Activated naive CD8-positive, alpha-beta T cell (primary cell): ENCODE measurements around the gene SPRY4.
A peak's percentile ranks its signal among the peaks of the same experiment; 100 is the strongest.
"Not testable (repeated sequence)": the region's sequence is repeated elsewhere in the genome, so short reads cannot be mapped to it uniquely, and the experiment has no call there.

Source experiments
- H3K27ac Mint-ChIP-seq: one replicate; pipeline ENCODE4 v1.8.0; 2021; ENCODE audit warnings: mixed read lengths
- H3K27me3 Mint-ChIP-seq: one replicate; pipeline ENCODE4 v1.8.0; 2021; ENCODE audit warnings: mixed read lengths
- H3K36me3 Mint-ChIP-seq: one replicate; pipeline ENCODE4 v1.8.0; 2021; ENCODE audit warnings: mixed read lengths
- H3K4me1 Mint-ChIP-seq: one replicate; pipeline ENCODE4 v1.8.0; 2021; ENCODE audit warnings: low read depth, mixed read lengths
- H3K4me3 Mint-ChIP-seq: one replicate; pipeline ENCODE4 v1.8.0; 2021; ENCODE audit warnings: mild to moderate bottlenecking, mixed read lengths
- H3K9me3 Mint-ChIP-seq: one replicate; pipeline ENCODE4 v1.8.0; 2021; ENCODE audit warnings: low read depth, mixed read lengths

The SPRY4 gene

GRCh38 chr5:142350021-142350420 lies 25.2 kb upstream of the SPRY4 start:
- H3K36me3 Mint-ChIP-seq: no peaks in the 10 kb centered on the region
- no peaks in the 10 kb centered on the region for H3K9me3 Mint-ChIP-seq
- H3K27me3 Mint-ChIP-seq: peaks cover 1% of the 10 kb centered on the region
- no peak overlapping the region for H3K4me3 Mint-ChIP-seq
- H3K4me1 Mint-ChIP-seq: peaks cover 10% of the 10 kb centered on the region
- H3K27ac Mint-ChIP-seq: no peak overlapping the region

GRCh38 chr5:142346706-142347105 lies 21.9 kb upstream of the SPRY4 start:
- Mint-ChIP-seq H3K27ac (no peak overlapping the region), H3K4me1 (no peaks in the 10 kb centered on the region), H3K4me3 (no peak overlapping the region), H3K27me3 (peaks cover 1% of the 10 kb centered on the region), H3K36me3 (peaks cover 5% of the 10 kb centered on the region), H3K9me3 (peaks cover 11% of the 10 kb centered on the region)

- Mint-ChIP-seq H3K27ac (peak overlapping the region; percentile 34), H3K9me3 (peaks cover 11% of the 10 kb centered on the region)
- H3K4me1 Mint-ChIP-seq, H3K27me3 Mint-ChIP-seq, H3K36me3 Mint-ChIP-seq, H3K4me3 Mint-ChIP-seq: not testable (repeated sequence)
These were observed 20.1 kb upstream of the SPRY4 start for GRCh38 chr5:142344915-142345314.

GRCh38 chr5:142343531-142343930 lies 18.7 kb upstream of the SPRY4 start:
- Mint-ChIP-seq H3K27me3 (peaks cover 4% of the 10 kb centered on the region), H3K4me1 (no peaks in the 10 kb centered on the region), H3K9me3 (peaks cover 11% of the 10 kb centered on the region), H3K36me3 (peaks cover 7% of the 10 kb centered on the region), H3K4me3 (no peak overlapping the region), H3K27ac (no peak overlapping the region)

- Mint-ChIP-seq H3K27me3 (peaks cover 3% of the 10 kb centered on the region), H3K36me3 (peaks cover 7% of the 10 kb centered on the region), H3K4me1 (no peaks in the 10 kb centered on the region), H3K9me3 (peaks cover 11% of the 10 kb centered on the region), H3K27ac (no peak overlapping the region), H3K4me3 (no peak overlapping the region)
These were observed 17.5 kb upstream of the SPRY4 start for GRCh38 chr5:142342128-142342981.

- peaks cover 11% of the 10 kb centered on the region for H3K9me3 Mint-ChIP-seq
- H3K27ac Mint-ChIP-seq: no peak overlapping the region
- H3K27me3 Mint-ChIP-seq: peaks cover 3% of the 10 kb centered on the region
- H3K4me3 Mint-ChIP-seq: no peak overlapping the region
- peaks cover 7% of the 10 kb centered on the region for H3K36me3 Mint-ChIP-seq
- no peaks in the 10 kb centered on the region for H3K4me1 Mint-ChIP-seq
These were observed 15.0 kb upstream of the SPRY4 start for GRCh38 chr5:142339781-142340180.

- no peak overlapping the region for H3K4me3 Mint-ChIP-seq
- no peaks in the 10 kb centered on the region for H3K27me3 Mint-ChIP-seq
- H3K36me3 Mint-ChIP-seq: no peaks in the 10 kb centered on the region
- H3K9me3 Mint-ChIP-seq: no peaks in the 10 kb centered on the region
- no peak overlapping the region for H3K27ac Mint-ChIP-seq
- no peaks in the 10 kb centered on the region for H3K4me1 Mint-ChIP-seq
These were observed 9.7 kb upstream of the SPRY4 start for GRCh38 chr5:142334538-142334937.

- H3K4me3 Mint-ChIP-seq, H3K36me3 Mint-ChIP-seq, H3K27ac Mint-ChIP-seq, H3K27me3 Mint-ChIP-seq, H3K4me1 Mint-ChIP-seq, H3K9me3 Mint-ChIP-seq: not testable (repeated sequence)
These were observed 8.9 kb upstream of the SPRY4 start for GRCh38 chr5:142333749-142334148.

- Mint-ChIP-seq H3K27me3 (peaks cover 6% of the 10 kb centered on the region), H3K4me1 (peaks cover 2% of the 10 kb centered on the region), H3K27ac (no peak overlapping the region), H3K9me3 (no peaks in the 10 kb centered on the region), H3K36me3 (no peaks in the 10 kb centered on the region), H3K4me3 (no peak overlapping the region)
These were observed 5.6 kb upstream of the SPRY4 start for GRCh38 chr5:142330444-142330843.

GRCh38 chr5:142330026-142330425 lies 5.2 kb upstream of the SPRY4 start:
- no peaks in the 10 kb centered on the region for H3K36me3 Mint-ChIP-seq
- H3K27me3 Mint-ChIP-seq: peaks cover 6% of the 10 kb centered on the region
- H3K27ac Mint-ChIP-seq: no peak overlapping the region
- H3K4me1 Mint-ChIP-seq: peaks cover 3% of the 10 kb centered on the region
- H3K4me3 Mint-ChIP-seq: no peak overlapping the region
- H3K9me3 Mint-ChIP-seq: no peaks in the 10 kb centered on the region

GRCh38 chr5:142327111-142327842 lies 2.5 kb upstream of the SPRY4 start:
- Mint-ChIP-seq H3K9me3 (no peaks in the 10 kb centered on the region), H3K36me3 (no peaks in the 10 kb centered on the region), H3K4me1 (peaks cover 14% of the 10 kb centered on the region), H3K27ac (no peak overlapping the region), H3K27me3 (peaks cover 18% of the 10 kb centered on the region), H3K4me3 (no peak overlapping the region)

- Mint-ChIP-seq H3K4me1 (peaks cover 14% of the 10 kb centered on the region), H3K9me3 (no peaks in the 10 kb centered on the region), H3K4me3 (peak overlapping the region; percentile 91), H3K27me3 (peaks cover 19% of the 10 kb centered on the region), H3K27ac (no peak overlapping the region), H3K36me3 (no peaks in the 10 kb centered on the region)
These were observed 1.7 kb upstream of the SPRY4 start for GRCh38 chr5:142326480-142326938.

- Mint-ChIP-seq H3K27me3 (peaks cover 25% of the 10 kb centered on the region), H3K9me3 (no peaks in the 10 kb centered on the region), H3K4me1 (peaks cover 14% of the 10 kb centered on the region), H3K27ac (no peak overlapping the region), H3K4me3 (peak overlapping the region; percentile 91), H3K36me3 (no peaks in the 10 kb centered on the region)
These were observed 1.1 kb upstream of the SPRY4 start for GRCh38 chr5:142325725-142326479.

GRCh38 chr5:142324136-142324870 lies 518 bp downstream of the SPRY4 start:
- Mint-ChIP-seq H3K36me3 (no peaks in the 10 kb centered on the region), H3K4me3 (peak overlapping the region; percentile 91), H3K9me3 (no peaks in the 10 kb centered on the region), H3K27ac (peak overlapping the region; percentile 46), H3K27me3 (peaks cover 34% of the 10 kb centered on the region), H3K4me1 (peaks cover 19% of the 10 kb centered on the region)
